GM21515 (cell line): Measurements from ENCODE around the gene KCNN3.

ENCODE experiments used
- ATAC-seq: cut with Tn5 transposase; IDR thresholded peaks from one replicate; pipeline ENCODE4 v1.9.1; 2021; ENCODE audit not compliant: unreplicated experiment

Gene KCNN3

GRCh38 chr1:154735061-154735803, 134.8 kb downstream of the KCNN3 start:
- ATAC-seq = no peak

GRCh38 chr1:154733621-154734020, 136.5 kb downstream of the KCNN3 start:
- no peak for ATAC-seq

- ATAC-seq = no peak
Observed at GRCh38 chr1:154730986-154731489, 139.0 kb downstream of the KCNN3 start.

- no peak for ATAC-seq
Observed at GRCh38 chr1:154730259-154730658, 139.8 kb downstream of the KCNN3 start.

GRCh38 chr1:154729577-154729976, 140.5 kb downstream of the KCNN3 start:
- no peak for ATAC-seq

- ATAC-seq = no peak
Observed at GRCh38 chr1:154729031-154729442, 141.0 kb downstream of the KCNN3 start.

GRCh38 chr1:154726896-154727753, 143.0 kb downstream of the KCNN3 start:
- no peak for ATAC-seq

GRCh38 chr1:154726443-154726842, 143.6 kb downstream of the KCNN3 start:
- ATAC-seq = no peak

GRCh38 chr1:154725865-154726264, 144.2 kb downstream of the KCNN3 start:
- ATAC-seq = no peak

GRCh38 chr1:154720328-154721297, 149.5 kb downstream of the KCNN3 start:
- ATAC-seq = no peak

GRCh38 chr1:154719586-154720327, 150.3 kb downstream of the KCNN3 start:
- no peak for ATAC-seq

GRCh38 chr1:154718566-154718965, 151.5 kb downstream of the KCNN3 start:
- ATAC-seq = no peak

GRCh38 chr1:154717528-154717924, 152.6 kb downstream of the KCNN3 start:
- no peak for ATAC-seq

- no peak for ATAC-seq
Observed at GRCh38 chr1:154716614-154717527, 153.2 kb downstream of the KCNN3 start.

- no peak for ATAC-seq
Observed at GRCh38 chr1:154716011-154716410, 154.1 kb downstream of the KCNN3 start.

GRCh38 chr1:154715385-154715784, 154.7 kb downstream of the KCNN3 start:
- ATAC-seq = no peak

GRCh38 chr1:154714638-154715037, 155.4 kb downstream of the KCNN3 start:
- ATAC-seq = no peak

- ATAC-seq = no peak
Observed at GRCh38 chr1:154714052-154714623, 155.9 kb downstream of the KCNN3 start.

GRCh38 chr1:154713005-154713404, 157.1 kb downstream of the KCNN3 start:
- no peak for ATAC-seq
